Neural crest cell (in vitro differentiated cells): ENCODE data around the gene MRPL10. TPM values are rescaled to one million over a fixed set of nuclear protein-coding genes. Genes with fewer than 3 reads are reported as not detected.

Experiments
- DNase-seq: peaks from one replicate; pipeline ENCODE4 v3.0.0; 2021; ENCODE audit warnings: low read depth, mixed read lengths, low spot score
- H3K27ac Mint-ChIP-seq: one replicate; pipeline ENCODE4 v1.8.0; 2021; ENCODE audit warnings: mild to moderate bottlenecking, mixed read lengths; ENCODE audit not compliant: unreplicated experiment
- H3K27me3 Mint-ChIP-seq: 2 replicates; pipeline ENCODE4 v1.8.0; 2021; ENCODE audit warnings: low read depth, mild to moderate bottlenecking, mixed read lengths
- H3K36me3 Mint-ChIP-seq: 2 replicates; pipeline ENCODE4 v1.8.0; 2021; ENCODE audit warnings: low read depth, mild to moderate bottlenecking, mixed read lengths
- H3K4me1 Mint-ChIP-seq: 2 replicates; pipeline ENCODE4 v1.8.0; 2021; ENCODE audit warnings: mixed read lengths
- H3K4me3 Mint-ChIP-seq: one replicate; pipeline ENCODE4 v1.8.0; 2021; ENCODE audit warnings: mild to moderate bottlenecking, mixed read lengths
- H3K9me3 Mint-ChIP-seq: 2 replicates; pipeline ENCODE4 v1.8.0; 2021; ENCODE audit warnings: mixed read lengths
- total RNA-seq: library from RNA; stranded (reverse); gene quantifications from 2 replicates; pipeline ENCODE4 v1.2.1, GENCODE V29; 2021
- TF ChIP-seq, protein P1 (sequence below): fragments of 200-600 bp; sonication (generic); conservative IDR thresholded peaks from 2 replicates; pipeline ENCODE4 v1.5.0; 2021; ENCODE audit warnings: antibody characterized with exemption, mild to moderate bottlenecking

Gene MRPL10
- total RNA-seq, 1 donor from 2014 or later: 50.0 TPM

DNA sequence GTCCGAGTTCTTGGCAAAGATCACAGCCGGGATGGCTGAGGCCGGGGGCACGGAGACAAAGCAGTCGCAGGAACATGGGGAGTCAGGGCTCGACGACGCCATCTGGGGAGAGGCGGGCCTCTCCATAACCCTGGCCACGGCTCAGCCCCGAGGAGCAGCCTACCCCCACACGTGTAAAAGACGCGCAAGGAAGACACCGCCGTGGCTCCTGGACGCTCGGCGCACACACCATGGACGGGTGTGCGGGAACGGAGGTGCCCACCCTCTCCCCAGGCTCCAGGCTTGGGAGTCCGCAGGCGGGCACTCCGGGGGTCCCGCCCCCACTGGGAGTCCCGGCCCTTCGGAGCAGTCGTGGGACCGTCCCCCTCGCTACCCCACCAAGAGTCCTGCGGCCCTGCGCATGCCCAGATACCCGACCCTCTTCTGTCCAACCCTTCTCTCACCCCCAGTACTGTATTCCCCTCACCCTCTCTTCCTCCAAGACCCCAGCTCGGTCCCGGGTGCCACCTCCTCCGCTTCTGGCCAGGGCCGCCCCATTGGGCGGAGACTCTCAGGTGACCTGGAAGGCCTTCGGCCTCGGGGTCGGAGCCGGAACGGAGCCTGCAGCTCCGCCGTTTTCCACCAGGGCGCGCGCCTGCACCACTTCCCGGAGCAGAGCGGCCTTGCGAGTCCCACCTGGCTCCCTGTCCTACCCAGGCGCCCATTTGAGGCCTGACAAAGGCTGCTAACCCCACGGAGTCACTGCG is 9.6 kb upstream of the MRPL10 start, which contains the start of gene SCRN2:
Gene SCRN2, minus strand, starts transcription at position 532 of the 746 bp plus-strand sequence. Its CDS starts 430 bp downstream, at position 102.
- TF ChIP-seq, protein P1, sequence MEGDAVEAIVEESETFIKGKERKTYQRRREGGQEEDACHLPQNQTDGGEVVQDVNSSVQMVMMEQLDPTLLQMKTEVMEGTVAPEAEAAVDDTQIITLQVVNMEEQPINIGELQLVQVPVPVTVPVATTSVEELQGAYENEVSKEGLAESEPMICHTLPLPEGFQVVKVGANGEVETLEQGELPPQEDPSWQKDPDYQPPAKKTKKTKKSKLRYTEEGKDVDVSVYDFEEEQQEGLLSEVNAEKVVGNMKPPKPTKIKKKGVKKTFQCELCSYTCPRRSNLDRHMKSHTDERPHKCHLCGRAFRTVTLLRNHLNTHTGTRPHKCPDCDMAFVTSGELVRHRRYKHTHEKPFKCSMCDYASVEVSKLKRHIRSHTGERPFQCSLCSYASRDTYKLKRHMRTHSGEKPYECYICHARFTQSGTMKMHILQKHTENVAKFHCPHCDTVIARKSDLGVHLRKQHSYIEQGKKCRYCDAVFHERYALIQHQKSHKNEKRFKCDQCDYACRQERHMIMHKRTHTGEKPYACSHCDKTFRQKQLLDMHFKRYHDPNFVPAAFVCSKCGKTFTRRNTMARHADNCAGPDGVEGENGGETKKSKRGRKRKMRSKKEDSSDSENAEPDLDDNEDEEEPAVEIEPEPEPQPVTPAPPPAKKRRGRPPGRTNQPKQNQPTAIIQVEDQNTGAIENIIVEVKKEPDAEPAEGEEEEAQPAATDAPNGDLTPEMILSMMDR: peak; percentile 98

DNA sequence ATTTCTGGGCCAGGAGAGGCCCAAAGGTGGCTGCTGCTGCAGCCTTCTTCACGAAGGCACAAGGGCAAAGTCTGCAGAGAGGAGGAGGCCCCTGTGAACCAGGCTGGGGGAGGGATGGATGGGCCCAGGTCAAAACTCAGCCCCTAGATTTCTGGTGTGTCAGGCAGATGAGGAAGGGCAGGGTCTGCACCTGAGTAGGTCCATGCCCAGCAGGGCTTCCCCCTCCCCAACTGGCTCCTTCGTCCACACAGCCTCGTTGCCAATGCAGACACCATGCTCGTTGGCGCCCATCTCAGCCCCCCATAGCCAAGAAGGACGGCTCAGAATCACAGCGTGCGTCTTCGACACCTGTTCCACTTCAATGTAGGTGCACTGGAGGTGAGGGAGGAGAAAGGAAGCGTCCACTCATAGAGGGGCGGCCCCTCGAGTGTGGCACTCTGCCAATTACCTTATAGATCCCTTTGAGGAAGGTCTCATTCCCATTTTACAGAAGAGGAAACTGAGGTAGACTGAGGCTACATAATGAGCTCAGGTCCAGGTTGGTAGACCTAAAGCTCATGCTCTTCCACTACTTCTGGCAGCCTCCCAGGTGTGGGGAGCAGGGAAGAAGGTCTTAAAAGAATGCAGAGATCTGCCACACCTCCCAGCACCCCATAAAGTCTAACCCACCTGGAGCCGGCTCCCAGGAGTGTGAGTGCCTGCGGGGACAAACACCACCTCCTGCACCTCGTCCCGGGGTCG is 8.8 kb upstream of the MRPL10 start:
- H3K4me3 Mint-ChIP-seq: peak overlapping the region; percentile 96
- no peak for DNase-seq
- TF ChIP-seq, protein P1: no peak
- peaks cover 26% of the 10 kb centered on the region for H3K4me1 Mint-ChIP-seq
- H3K9me3 Mint-ChIP-seq: no peaks in the 10 kb centered on the region
- peaks cover 23% of the 10 kb centered on the region for H3K27me3 Mint-ChIP-seq
- no peaks in the 10 kb centered on the region for H3K36me3 Mint-ChIP-seq
- peak overlapping the region; percentile 84 for H3K27ac Mint-ChIP-seq

More for the DNA sequence above, 9.6 kb upstream of the MRPL10 start, which contains the start of gene SCRN2:
- Mint-ChIP-seq H3K9me3 (no peaks in the 10 kb centered on the region), H3K36me3 (no peaks in the 10 kb centered on the region), H3K27ac (peak within 1 kb of the TSS; percentile 94), H3K4me1 (peaks cover 26% of the 10 kb centered on the region), H3K4me3 (peak within 1 kb of the TSS; percentile 96), H3K27me3 (peaks cover 30% of the 10 kb centered on the region)
- peak; percentile 97 for DNase-seq

DNA sequence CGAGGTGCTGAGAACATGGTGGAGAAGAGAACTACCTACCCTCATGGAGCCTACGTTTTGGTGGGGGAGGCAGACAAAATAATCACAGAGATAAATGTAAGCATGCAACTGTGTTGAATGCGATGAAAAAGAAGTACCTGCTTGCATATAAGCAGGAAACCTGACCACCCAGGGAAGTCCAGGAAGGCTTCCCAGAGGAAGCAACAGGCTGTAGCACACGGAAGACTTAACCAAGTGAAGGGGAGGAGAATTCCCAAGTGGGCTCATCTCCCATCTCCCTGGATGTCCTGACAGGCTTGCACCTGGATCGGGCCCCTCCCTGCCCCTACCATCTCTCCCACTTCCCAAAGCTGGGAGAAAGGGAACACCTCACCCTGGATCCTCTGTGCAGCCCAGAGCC is 7.7 kb upstream of the MRPL10 start:
- no peaks in the 10 kb centered on the region for H3K36me3 Mint-ChIP-seq

DNA sequence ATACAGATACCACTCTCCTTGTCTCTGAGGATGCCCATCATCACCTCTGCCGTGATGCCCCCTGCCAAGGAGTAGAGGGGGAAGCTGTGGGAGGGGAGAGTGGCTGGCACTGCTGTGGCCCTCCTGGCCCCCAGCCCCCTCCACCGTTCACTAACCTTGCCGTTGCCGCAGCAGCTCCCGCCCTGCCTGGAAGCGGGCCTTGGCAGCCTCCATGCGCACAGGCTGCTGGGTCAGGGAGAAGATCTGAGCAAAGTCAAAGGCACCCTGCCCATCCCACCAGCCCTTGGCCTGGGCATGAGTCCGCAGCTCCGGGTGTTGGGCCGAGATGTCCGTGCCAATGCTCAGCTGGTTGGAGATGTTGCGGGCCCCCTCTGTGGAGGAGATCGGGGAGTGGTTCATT is 7.3 kb upstream of the MRPL10 start:
- no peaks in the 10 kb centered on the region for H3K36me3 Mint-ChIP-seq
- no peaks in the 10 kb centered on the region for H3K9me3 Mint-ChIP-seq
- H3K4me3 Mint-ChIP-seq: peak overlapping the region; percentile 48

More for the DNA sequence above, 7.7 kb upstream of the MRPL10 start:
- peaks cover 26% of the 10 kb centered on the region for H3K4me1 Mint-ChIP-seq
- no peak for DNase-seq
- TF ChIP-seq, protein P1: no peak
- no peak overlapping the region for H3K27ac Mint-ChIP-seq
- H3K9me3 Mint-ChIP-seq: no peaks in the 10 kb centered on the region
- peak overlapping the region; percentile 48 for H3K4me3 Mint-ChIP-seq
- peaks cover 12% of the 10 kb centered on the region for H3K27me3 Mint-ChIP-seq

DNA sequence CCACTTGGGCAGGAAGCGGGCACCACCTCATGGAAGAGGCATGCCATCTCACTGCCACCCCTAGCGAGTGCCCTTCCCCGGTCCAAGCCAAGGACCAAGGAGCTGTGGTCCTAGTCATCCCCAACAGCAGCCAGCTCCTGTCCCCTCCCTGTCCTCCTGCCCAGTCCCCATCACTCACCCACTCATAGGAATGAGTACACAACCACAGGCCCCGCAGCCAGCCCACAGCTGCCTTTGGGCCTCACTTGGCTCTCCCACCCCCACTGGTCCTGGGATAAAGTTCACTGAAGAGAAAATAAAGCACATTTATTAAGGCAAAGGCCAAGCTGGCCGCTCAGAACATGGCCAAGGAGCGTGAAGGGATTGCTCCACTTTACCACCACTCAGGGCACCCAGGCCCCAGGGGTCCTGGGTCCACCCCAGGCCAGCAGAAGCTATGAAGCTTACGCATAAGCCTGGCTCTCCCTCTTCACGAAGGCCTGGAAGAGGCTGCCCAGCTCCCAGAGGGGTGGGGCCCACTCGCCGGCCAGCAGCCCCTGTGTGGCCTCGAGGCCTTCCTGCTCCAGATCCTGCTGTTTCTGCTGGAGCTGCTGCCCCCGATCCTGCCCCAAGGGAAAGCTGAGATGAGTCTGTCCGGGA is 6.2 kb upstream of the MRPL10 start:
- Mint-ChIP-seq H3K9me3 (no peaks in the 10 kb centered on the region), H3K36me3 (no peaks in the 10 kb centered on the region), H3K4me1 (peaks cover 25% of the 10 kb centered on the region), H3K27ac (peak overlapping the region; percentile 57), H3K27me3 (peaks cover 3% of the 10 kb centered on the region), H3K4me3 (peak overlapping the region; percentile 55)
- TF ChIP-seq, protein P1: no peak
- DNase-seq: no peak

More for the DNA sequence above, 7.3 kb upstream of the MRPL10 start:
- no peak overlapping the region for H3K27ac Mint-ChIP-seq
- TF ChIP-seq, protein P1: no peak
- peaks cover 26% of the 10 kb centered on the region for H3K4me1 Mint-ChIP-seq
- no peak for DNase-seq
- H3K27me3 Mint-ChIP-seq: peaks cover 8% of the 10 kb centered on the region
